SK-N-SH treated with all-trans-retinoic acid at 6 μM for 48 hours (cell line): ENCODE results near the gene RALGAPA1.

Experiments
- ATAC-seq: fragments of 200-7000 bp; cut with Tn5 transposase; 3 replicates; pipeline ENCODE4 v1.9.1; 2020; ENCODE audit warnings: mild to moderate bottlenecking, moderate library complexity
- ARNTL ChIP-seq: fragments of 450-650 bp; formaldehyde crosslinking; IDR thresholded peaks from 2 replicates; pipeline ENCODE4 v1.5.0; 2020; ENCODE audit warnings: low read depth, mild to moderate bottlenecking, moderate library complexity, borderline replicate concordance
- BACH2 ChIP-seq: fragments of 250-450 bp; sonication (Bioruptor Pico); IDR thresholded peaks from 2 replicates; pipeline ENCODE4 v1.9.0; 2021; ENCODE audit warnings: mild to moderate bottlenecking, borderline replicate concordance
- ESRRG ChIP-seq: fragments of 250-450 bp; sonication (Bioruptor Pico); IDR thresholded peaks from 2 replicates; pipeline ENCODE4 v1.6.1; 2021; ENCODE audit warnings: mild to moderate bottlenecking
- GLIS3 ChIP-seq: fragments of 250-450 bp; sonication (Bioruptor Pico); IDR thresholded peaks from 2 replicates; pipeline ENCODE4 v1.5.0; 2020; ENCODE audit warnings: mild to moderate bottlenecking, moderate library complexity
- ISL1 ChIP-seq: fragments of 250-450 bp; sonication (Bioruptor Pico); IDR thresholded peaks from 2 replicates; pipeline ENCODE4 v2.1.2; 2022; ENCODE audit warnings: mild to moderate bottlenecking, moderate library complexity
- OSR1 ChIP-seq: fragments of 250-450 bp; sonication (Bioruptor Pico); IDR thresholded peaks from 2 replicates; pipeline ENCODE4 v1.8.0; 2022; ENCODE audit warnings: moderate library complexity, mild to moderate bottlenecking, inconsistent platforms
- POU6F1 ChIP-seq: fragments of 250-450 bp; sonication (Bioruptor Pico); IDR thresholded peaks from 2 replicates; pipeline ENCODE4 v1.8.0; 2021; ENCODE audit warnings: low read depth, mild to moderate bottlenecking, moderate library complexity, borderline replicate concordance
- PPARA ChIP-seq: fragments of 250-450 bp; sonication (Bioruptor Pico); IDR thresholded peaks from 2 replicates; pipeline ENCODE4 v1.5.0; 2020; ENCODE audit warnings: mild to moderate bottlenecking, borderline replicate concordance
- TCF4 ChIP-seq: fragments of 250-450 bp; sonication (Bioruptor Pico); IDR thresholded peaks from 2 replicates; pipeline ENCODE4 v1.8.0; 2021; ENCODE audit warnings: mild to moderate bottlenecking, moderate library complexity, borderline replicate concordance
- TOX ChIP-seq: fragments of 250-450 bp; sonication (Bioruptor Pico); IDR thresholded peaks from 2 replicates; pipeline ENCODE4 v1.8.0; 2021; ENCODE audit warnings: mild to moderate bottlenecking, moderate library complexity, borderline replicate concordance
- TSHZ2 ChIP-seq: fragments of 250-450 bp; sonication (Bioruptor Pico); IDR thresholded peaks from 2 replicates; pipeline ENCODE4 v1.5.0; 2020; ENCODE audit warnings: mild to moderate bottlenecking, moderate library complexity
- ZC3H10 ChIP-seq: fragments of 250-450 bp; sonication (Bioruptor Pico); IDR thresholded peaks from 2 replicates; pipeline ENCODE4 v1.5.1; 2021; ENCODE audit warnings: mild to moderate bottlenecking, moderate library complexity
- ZFP3 ChIP-seq: fragments of 250-450 bp; sonication (Bioruptor Pico); IDR thresholded peaks from 2 replicates; pipeline ENCODE4 v1.5.0; 2020; ENCODE audit warnings: mild to moderate bottlenecking, moderate library complexity
- ZFP30 ChIP-seq: fragments of 450-650 bp; formaldehyde crosslinking; IDR thresholded peaks from 2 replicates; pipeline ENCODE4 v1.5.0; 2022; ENCODE audit warnings: mild to moderate bottlenecking, moderate library complexity
- ZNF565 ChIP-seq: fragments of 450-650 bp; formaldehyde crosslinking; conservative IDR thresholded peaks from 2 replicates; pipeline ENCODE4 v1.5.0; 2020; ENCODE audit warnings: low read depth, mild to moderate bottlenecking, moderate library complexity
- ZNF70 ChIP-seq: fragments of 450-650 bp; formaldehyde crosslinking; IDR thresholded peaks from 2 replicates; pipeline ENCODE4 v1.5.0; 2020; ENCODE audit warnings: mild to moderate bottlenecking, moderate library complexity
- ZNF8 ChIP-seq: fragments of 450-650 bp; formaldehyde crosslinking; IDR thresholded peaks from 2 replicates; pipeline ENCODE4 v1.5.0; 2020; ENCODE audit warnings: mild to moderate bottlenecking, moderate library complexity
- TF ChIP-seq, protein P1 (sequence below): fragments of 250-450 bp; sonication (Bioruptor Pico); IDR thresholded peaks from 2 replicates; pipeline ENCODE4 v1.5.1; 2020; ENCODE audit warnings: low read depth, mild to moderate bottlenecking, moderate library complexity
- TF ChIP-seq, protein P2 (sequence below): fragments of 250-450 bp; sonication (Bioruptor Pico); IDR thresholded peaks from 2 replicates; pipeline ENCODE4 v1.8.0; 2020; ENCODE audit warnings: mild to moderate bottlenecking, moderate library complexity, borderline replicate concordance
- TF ChIP-seq, protein P3 (sequence below): fragments of 250-450 bp; sonication (Bioruptor Pico); IDR thresholded peaks from 2 replicates; pipeline ENCODE4 v1.5.1; 2021; ENCODE audit warnings: mild to moderate bottlenecking, moderate library complexity

RALGAPA1 gene

DNA sequence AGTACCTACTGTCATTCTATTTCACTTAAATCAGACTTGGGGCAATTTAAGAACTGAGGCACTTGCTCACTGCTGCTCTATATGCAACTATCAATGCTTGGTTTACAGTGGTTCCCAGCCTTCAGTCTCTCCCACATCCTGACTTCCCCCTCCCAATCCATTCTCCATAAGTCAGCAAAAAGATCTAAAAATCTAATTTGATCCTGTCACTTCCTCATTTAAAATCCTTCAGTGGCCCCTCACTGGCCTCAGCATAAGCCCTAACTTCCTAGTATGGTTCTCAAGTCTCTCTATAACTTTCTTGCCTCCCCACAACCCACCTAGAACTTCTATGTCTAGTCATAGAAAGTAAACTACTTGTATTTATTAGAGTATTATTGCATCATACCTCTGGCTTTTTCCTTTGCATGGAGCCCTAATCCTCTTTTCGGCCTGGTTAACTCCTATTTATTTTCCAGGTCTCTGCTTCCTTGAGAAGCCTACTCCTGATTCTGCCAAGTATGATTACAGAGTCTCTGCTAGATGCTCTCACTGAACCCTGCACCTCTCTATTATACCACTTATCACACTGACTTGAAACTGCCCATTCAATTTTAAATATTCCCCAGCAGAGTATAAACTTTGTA, 130.6 kb downstream of the RALGAPA1 start:
- ATAC-seq, result no peak
- TF ChIP-seq, protein P1, sequence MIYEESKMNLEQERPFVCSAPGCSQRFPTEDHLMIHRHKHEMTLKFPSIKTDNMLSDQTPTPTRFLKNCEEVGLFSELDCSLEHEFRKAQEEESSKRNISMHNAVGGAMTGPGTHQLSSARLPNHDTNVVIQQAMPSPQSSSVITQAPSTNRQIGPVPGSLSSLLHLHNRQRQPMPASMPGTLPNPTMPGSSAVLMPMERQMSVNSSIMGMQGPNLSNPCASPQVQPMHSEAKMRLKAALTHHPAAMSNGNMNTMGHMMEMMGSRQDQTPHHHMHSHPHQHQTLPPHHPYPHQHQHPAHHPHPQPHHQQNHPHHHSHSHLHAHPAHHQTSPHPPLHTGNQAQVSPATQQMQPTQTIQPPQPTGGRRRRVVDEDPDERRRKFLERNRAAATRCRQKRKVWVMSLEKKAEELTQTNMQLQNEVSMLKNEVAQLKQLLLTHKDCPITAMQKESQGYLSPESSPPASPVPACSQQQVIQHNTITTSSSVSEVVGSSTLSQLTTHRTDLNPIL (CRISPR knock-in tag), result no peak
- TF ChIP-seq TCF4 (CRISPR knock-in tag) (no peak), ARNTL (CRISPR knock-in tag) (no peak), ISL1 (no peak), BACH2 (CRISPR knock-in tag) (no peak)

- ATAC-seq, result no peak
- no peak for TF ChIP-seq POU6F1 (CRISPR knock-in tag)
- no peak for TF ChIP-seq ZFP3 (CRISPR knock-in tag)
- no peak for TF ChIP-seq ISL1
- TF ChIP-seq TCF4 (CRISPR knock-in tag), result no peak
- TF ChIP-seq, protein P1 (CRISPR knock-in tag), result no peak
- no peak for TF ChIP-seq ZNF565 (CRISPR knock-in tag)
- no peak for TF ChIP-seq BACH2 (CRISPR knock-in tag)
- no peak for TF ChIP-seq ZFP30 (CRISPR knock-in tag)
- TF ChIP-seq, all 23 proteins: peak for 0
Measured at GRCh38 chr14:35669782-35670181, 139.3 kb downstream of the RALGAPA1 start.

DNA sequence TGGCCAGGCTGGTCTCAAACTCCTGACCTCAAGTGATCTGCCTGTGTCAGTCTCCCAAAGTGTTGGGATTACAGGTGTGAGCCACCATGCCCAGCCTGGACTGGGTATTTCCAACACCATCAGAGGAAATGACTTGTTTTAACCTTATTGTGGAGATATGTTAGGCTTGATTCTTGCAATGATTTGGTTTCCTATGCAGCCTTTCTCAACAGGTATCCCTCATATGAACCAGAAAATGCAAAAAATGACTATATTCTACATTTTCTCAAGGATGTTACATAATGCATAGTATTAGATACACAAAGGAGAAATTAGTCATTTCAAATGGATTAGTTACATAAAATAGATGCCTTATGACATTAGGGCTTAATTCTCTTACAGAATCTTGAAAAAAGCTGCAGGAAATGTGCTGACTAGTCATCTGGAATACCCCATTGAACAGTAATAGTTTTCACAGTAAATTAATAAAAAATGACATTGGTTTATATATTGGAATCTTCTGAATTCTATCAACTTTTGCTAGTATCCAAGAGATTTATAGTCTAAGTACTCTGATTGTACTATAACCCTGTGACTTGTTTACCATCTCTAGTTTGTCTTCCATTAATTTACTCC, 142.6 kb downstream of the RALGAPA1 start:
- no peak for TF ChIP-seq BACH2 (CRISPR knock-in tag)
- no peak for TF ChIP-seq ISL1
- no peak for TF ChIP-seq ZNF565 (CRISPR knock-in tag)
- no peak for TF ChIP-seq TOX (CRISPR knock-in tag)
- TF ChIP-seq, protein P2, sequence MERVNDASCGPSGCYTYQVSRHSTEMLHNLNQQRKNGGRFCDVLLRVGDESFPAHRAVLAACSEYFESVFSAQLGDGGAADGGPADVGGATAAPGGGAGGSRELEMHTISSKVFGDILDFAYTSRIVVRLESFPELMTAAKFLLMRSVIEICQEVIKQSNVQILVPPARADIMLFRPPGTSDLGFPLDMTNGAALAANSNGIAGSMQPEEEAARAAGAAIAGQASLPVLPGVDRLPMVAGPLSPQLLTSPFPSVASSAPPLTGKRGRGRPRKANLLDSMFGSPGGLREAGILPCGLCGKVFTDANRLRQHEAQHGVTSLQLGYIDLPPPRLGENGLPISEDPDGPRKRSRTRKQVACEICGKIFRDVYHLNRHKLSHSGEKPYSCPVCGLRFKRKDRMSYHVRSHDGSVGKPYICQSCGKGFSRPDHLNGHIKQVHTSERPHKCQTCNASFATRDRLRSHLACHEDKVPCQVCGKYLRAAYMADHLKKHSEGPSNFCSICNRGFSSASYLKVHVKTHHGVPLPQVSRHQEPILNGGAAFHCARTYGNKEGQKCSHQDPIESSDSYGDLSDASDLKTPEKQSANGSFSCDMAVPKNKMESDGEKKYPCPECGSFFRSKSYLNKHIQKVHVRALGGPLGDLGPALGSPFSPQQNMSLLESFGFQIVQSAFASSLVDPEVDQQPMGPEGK (CRISPR knock-in tag), result no peak
- no peak for TF ChIP-seq ZFP30 (CRISPR knock-in tag)
- TF ChIP-seq POU6F1 (CRISPR knock-in tag), result no peak
- no peak for TF ChIP-seq ARNTL (CRISPR knock-in tag)
- TF ChIP-seq ZNF70, result no peak
- TF ChIP-seq ZFP3 (CRISPR knock-in tag), result no peak
- TF ChIP-seq, protein P1 (CRISPR knock-in tag), result no peak
- no peak for TF ChIP-seq TSHZ2
- no peak for TF ChIP-seq ZNF8 (CRISPR knock-in tag)
- TF ChIP-seq OSR1, result no peak
- no peak for TF ChIP-seq GLIS3
- TF ChIP-seq ZC3H10 (CRISPR knock-in tag), result no peak
- no peak for TF ChIP-seq ESRRG (CRISPR knock-in tag)
- no peak for TF ChIP-seq PPARA
- no peak for TF ChIP-seq TCF4 (CRISPR knock-in tag)
- TF ChIP-seq, protein P3, sequence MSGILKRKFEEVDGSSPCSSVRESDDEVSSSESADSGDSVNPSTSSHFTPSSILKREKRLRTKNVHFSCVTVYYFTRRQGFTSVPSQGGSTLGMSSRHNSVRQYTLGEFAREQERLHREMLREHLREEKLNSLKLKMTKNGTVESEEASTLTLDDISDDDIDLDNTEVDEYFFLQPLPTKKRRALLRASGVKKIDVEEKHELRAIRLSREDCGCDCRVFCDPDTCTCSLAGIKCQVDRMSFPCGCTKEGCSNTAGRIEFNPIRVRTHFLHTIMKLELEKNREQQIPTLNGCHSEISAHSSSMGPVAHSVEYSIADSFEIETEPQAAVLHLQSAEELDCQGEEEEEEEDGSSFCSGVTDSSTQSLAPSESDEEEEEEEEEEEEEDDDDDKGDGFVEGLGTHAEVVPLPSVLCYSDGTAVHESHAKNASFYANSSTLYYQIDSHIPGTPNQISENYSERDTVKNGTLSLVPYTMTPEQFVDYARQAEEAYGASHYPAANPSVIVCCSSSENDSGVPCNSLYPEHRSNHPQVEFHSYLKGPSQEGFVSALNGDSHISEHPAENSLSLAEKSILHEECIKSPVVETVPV (CRISPR knock-in tag), result no peak
- no peak for ATAC-seq
